Measurements from ENCODE around the gene PARG.
"Not testable (repeated sequence)": the region's sequence is repeated elsewhere in the genome, so short reads cannot be mapped to it uniquely, and the experiment has no call there.

Gene PARG

GRCh38 chr10:49844775-49845595 is 96.8 kb downstream of the PARG start:
- no peak for DNase-seq (ENCODE audit: low read depth)

GRCh38 chr10:49842333-49842628 is 99.5 kb downstream of the PARG start:
- DNase-seq (ENCODE audit: low read depth); H3K4me3 ChIP-seq (ENCODE audit: low read depth, low read length): not testable (repeated sequence)

More at GRCh38 chr10:49844775-49845595, 96.8 kb downstream of the PARG start:
- no peak overlapping the region for H3K4me3 ChIP-seq (ENCODE audit: low read depth, low read length)
- TF ChIP-seq POLR2A (IDR thresholded peaks at IDR 0.05; ENCODE audit: extremely low read depth, insufficient read length) (no peak), CTCF (IDR thresholded peaks at IDR 0.05; ENCODE audit: low read depth, low read length) (no peak), MAX (IDR thresholded peaks at IDR 0.05; ENCODE audit: low read depth, low read length) (no peak), MYC (IDR thresholded peaks at IDR 0.05; ENCODE audit: low read depth, low read length) (no peak)

- TF ChIP-seq POLR2A (IDR thresholded peaks at IDR 0.05; ENCODE audit: extremely low read depth, insufficient read length) (no peak), CTCF (IDR thresholded peaks at IDR 0.05; ENCODE audit: low read depth, low read length) (no peak), MAX (IDR thresholded peaks at IDR 0.05; ENCODE audit: low read depth, low read length) (no peak)
- no peak overlapping the region for H3K4me3 ChIP-seq (ENCODE audit: low read depth, low read length)
- no peak for DNase-seq (ENCODE audit: low read depth)
These were observed 100.1 kb downstream of the PARG start for GRCh38 chr10:49841615-49842332.

- no peak for DNase-seq (ENCODE audit: low read depth)
- TF ChIP-seq MAX (IDR thresholded peaks at IDR 0.05; ENCODE audit: low read depth, low read length), result no peak
- no peak for TF ChIP-seq POLR2A (IDR thresholded peaks at IDR 0.05; ENCODE audit: extremely low read depth, insufficient read length)
- no peak for TF ChIP-seq CTCF (IDR thresholded peaks at IDR 0.05; ENCODE audit: low read depth, low read length)
- no peak for TF ChIP-seq MYC (IDR thresholded peaks at IDR 0.05; ENCODE audit: low read depth, low read length)
These were observed 104.1 kb downstream of the PARG start for GRCh38 chr10:49837685-49838084.

GRCh38 chr10:49837051-49837478 is 104.8 kb downstream of the PARG start:
- H3K4me3 ChIP-seq (ENCODE audit: low read depth, low read length), result no peak overlapping the region
- TF ChIP-seq MYC (IDR thresholded peaks at IDR 0.05; ENCODE audit: low read depth, low read length), result no peak
- TF ChIP-seq MAX (IDR thresholded peaks at IDR 0.05; ENCODE audit: low read depth, low read length), result no peak
- TF ChIP-seq CTCF (IDR thresholded peaks at IDR 0.05; ENCODE audit: low read depth, low read length), result no peak
- no peak for TF ChIP-seq POLR2A (IDR thresholded peaks at IDR 0.05; ENCODE audit: extremely low read depth, insufficient read length)

More at GRCh38 chr10:49837685-49838084, 104.1 kb downstream of the PARG start:
- no peak overlapping the region for H3K4me3 ChIP-seq (ENCODE audit: low read depth, low read length)

GRCh38 chr10:49834976-49835375 is 106.9 kb downstream of the PARG start:
- H3K4me3 ChIP-seq (ENCODE audit: low read depth, low read length), result no peak overlapping the region
- DNase-seq (ENCODE audit: low read depth), result no peak
- no peak for TF ChIP-seq MYC (IDR thresholded peaks at IDR 0.05; ENCODE audit: low read depth, low read length)
- TF ChIP-seq MAX (IDR thresholded peaks at IDR 0.05; ENCODE audit: low read depth, low read length), result no peak

More at GRCh38 chr10:49837051-49837478, 104.8 kb downstream of the PARG start:
- DNase-seq (ENCODE audit: low read depth), result no peak
